WTC11 (cell line): ENCODE data around the gene FKBP10.

ENCODE experiments used
- CREB1 ChIP-seq: sonication (generic); formaldehyde crosslinking; IDR thresholded peaks from 2 replicates; pipeline ENCODE4 v1.8.0; 2023; ENCODE audit warnings: mild to moderate bottlenecking, missing genetic modification reagents
- HMGXB4 ChIP-seq: sonication (generic); formaldehyde crosslinking; IDR thresholded peaks from 2 replicates; pipeline ENCODE4 v1.8.1; 2023; ENCODE audit warnings: mild to moderate bottlenecking, moderate library complexity, missing genetic modification reagents
- MAX ChIP-seq: sonication (generic); formaldehyde crosslinking; IDR thresholded peaks from 2 replicates; pipeline ENCODE4 v1.8.0; 2022; ENCODE audit warnings: mild to moderate bottlenecking, missing genetic modification reagents
- NFYB ChIP-seq: sonication (generic); formaldehyde crosslinking; conservative IDR thresholded peaks from 2 replicates; pipeline ENCODE4 v1.8.0; 2022; ENCODE audit warnings: low read depth, missing genetic modification reagents
- PREB ChIP-seq: sonication (generic); formaldehyde crosslinking; IDR thresholded peaks from 2 replicates; pipeline ENCODE4 v1.8.1; 2022; ENCODE audit warnings: mild to moderate bottlenecking, missing genetic modification reagents, moderate library complexity, borderline replicate concordance
- SMAD3 ChIP-seq: sonication (generic); formaldehyde crosslinking; IDR thresholded peaks from 2 replicates; pipeline ENCODE4 v1.8.0; 2022; ENCODE audit warnings: missing genetic modification reagents, mild to moderate bottlenecking, borderline replicate concordance
- ZBTB21 ChIP-seq: sonication (generic); formaldehyde crosslinking; IDR thresholded peaks from 2 replicates; pipeline ENCODE4 v1.8.1; 2023; ENCODE audit warnings: mild to moderate bottlenecking, missing genetic modification reagents, borderline replicate concordance
- ZNF138 ChIP-seq: sonication (generic); formaldehyde crosslinking; conservative IDR thresholded peaks from 2 replicates; pipeline ENCODE4 v1.8.1; 2022; ENCODE audit warnings: mild to moderate bottlenecking, moderate library complexity, missing genetic modification reagents
- TF ChIP-seq, protein P1 (sequence below): fragments of 200-600 bp; IDR thresholded peaks from 2 replicates; pipeline ENCODE4 v1.8.0; 2022; ENCODE audit warnings: antibody characterized with exemption
- TF ChIP-seq, protein P2 (sequence below): sonication (generic); formaldehyde crosslinking; IDR thresholded peaks from 2 replicates; pipeline ENCODE4 v1.8.1; 2023; ENCODE audit warnings: mild to moderate bottlenecking, missing genetic modification reagents, moderate library complexity
- TF ChIP-seq, protein P3 (sequence below): sonication (generic); formaldehyde crosslinking; IDR thresholded peaks from 2 replicates; pipeline ENCODE4 v1.8.0; 2022; ENCODE audit warnings: mild to moderate bottlenecking, missing genetic modification reagents
- TF ChIP-seq, protein P4 (sequence below): sonication (generic); formaldehyde crosslinking; conservative IDR thresholded peaks from 2 replicates; pipeline ENCODE4 v1.8.1; 2023; ENCODE audit warnings: mild to moderate bottlenecking, low read depth, missing genetic modification reagents, moderate library complexity
- TF ChIP-seq, protein P5 (sequence below): sonication (generic); formaldehyde crosslinking; IDR thresholded peaks from 2 replicates; pipeline ENCODE4 v1.8.0; 2022; ENCODE audit warnings: mild to moderate bottlenecking, missing genetic modification reagents
- TF ChIP-seq, protein P6 (sequence below): sonication (generic); formaldehyde crosslinking; IDR thresholded peaks from 2 replicates; pipeline ENCODE4 v1.8.1; 2022; ENCODE audit warnings: missing genetic modification reagents, borderline replicate concordance

GRCh38 chr17:41810659-41811548 lies 1.9 kb upstream of the FKBP10 start:
- TF ChIP-seq, protein P1, sequence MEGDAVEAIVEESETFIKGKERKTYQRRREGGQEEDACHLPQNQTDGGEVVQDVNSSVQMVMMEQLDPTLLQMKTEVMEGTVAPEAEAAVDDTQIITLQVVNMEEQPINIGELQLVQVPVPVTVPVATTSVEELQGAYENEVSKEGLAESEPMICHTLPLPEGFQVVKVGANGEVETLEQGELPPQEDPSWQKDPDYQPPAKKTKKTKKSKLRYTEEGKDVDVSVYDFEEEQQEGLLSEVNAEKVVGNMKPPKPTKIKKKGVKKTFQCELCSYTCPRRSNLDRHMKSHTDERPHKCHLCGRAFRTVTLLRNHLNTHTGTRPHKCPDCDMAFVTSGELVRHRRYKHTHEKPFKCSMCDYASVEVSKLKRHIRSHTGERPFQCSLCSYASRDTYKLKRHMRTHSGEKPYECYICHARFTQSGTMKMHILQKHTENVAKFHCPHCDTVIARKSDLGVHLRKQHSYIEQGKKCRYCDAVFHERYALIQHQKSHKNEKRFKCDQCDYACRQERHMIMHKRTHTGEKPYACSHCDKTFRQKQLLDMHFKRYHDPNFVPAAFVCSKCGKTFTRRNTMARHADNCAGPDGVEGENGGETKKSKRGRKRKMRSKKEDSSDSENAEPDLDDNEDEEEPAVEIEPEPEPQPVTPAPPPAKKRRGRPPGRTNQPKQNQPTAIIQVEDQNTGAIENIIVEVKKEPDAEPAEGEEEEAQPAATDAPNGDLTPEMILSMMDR = no peak
- TF ChIP-seq, protein P2, sequence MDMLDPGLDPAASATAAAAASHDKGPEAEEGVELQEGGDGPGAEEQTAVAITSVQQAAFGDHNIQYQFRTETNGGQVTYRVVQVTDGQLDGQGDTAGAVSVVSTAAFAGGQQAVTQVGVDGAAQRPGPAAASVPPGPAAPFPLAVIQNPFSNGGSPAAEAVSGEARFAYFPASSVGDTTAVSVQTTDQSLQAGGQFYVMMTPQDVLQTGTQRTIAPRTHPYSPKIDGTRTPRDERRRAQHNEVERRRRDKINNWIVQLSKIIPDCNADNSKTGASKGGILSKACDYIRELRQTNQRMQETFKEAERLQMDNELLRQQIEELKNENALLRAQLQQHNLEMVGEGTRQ (CRISPR knock-in tag) = no peak
- TF ChIP-seq, protein P3, sequence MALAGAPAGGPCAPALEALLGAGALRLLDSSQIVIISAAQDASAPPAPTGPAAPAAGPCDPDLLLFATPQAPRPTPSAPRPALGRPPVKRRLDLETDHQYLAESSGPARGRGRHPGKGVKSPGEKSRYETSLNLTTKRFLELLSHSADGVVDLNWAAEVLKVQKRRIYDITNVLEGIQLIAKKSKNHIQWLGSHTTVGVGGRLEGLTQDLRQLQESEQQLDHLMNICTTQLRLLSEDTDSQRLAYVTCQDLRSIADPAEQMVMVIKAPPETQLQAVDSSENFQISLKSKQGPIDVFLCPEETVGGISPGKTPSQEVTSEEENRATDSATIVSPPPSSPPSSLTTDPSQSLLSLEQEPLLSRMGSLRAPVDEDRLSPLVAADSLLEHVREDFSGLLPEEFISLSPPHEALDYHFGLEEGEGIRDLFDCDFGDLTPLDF (CRISPR knock-in tag) = no peak
- TF ChIP-seq CREB1 (CRISPR knock-in tag) (no peak; the same call in 1 of the 2 replicates), ZBTB21 (CRISPR knock-in tag) (no peak), ZNF138 (CRISPR knock-in tag) (no peak), NFYB (CRISPR knock-in tag) (no peak), MAX (CRISPR knock-in tag) (peak; percentile 69), SMAD3 (no peak), HMGXB4 (CRISPR knock-in tag) (no peak), PREB (CRISPR knock-in tag) (no peak)
- TF ChIP-seq, protein P4, sequence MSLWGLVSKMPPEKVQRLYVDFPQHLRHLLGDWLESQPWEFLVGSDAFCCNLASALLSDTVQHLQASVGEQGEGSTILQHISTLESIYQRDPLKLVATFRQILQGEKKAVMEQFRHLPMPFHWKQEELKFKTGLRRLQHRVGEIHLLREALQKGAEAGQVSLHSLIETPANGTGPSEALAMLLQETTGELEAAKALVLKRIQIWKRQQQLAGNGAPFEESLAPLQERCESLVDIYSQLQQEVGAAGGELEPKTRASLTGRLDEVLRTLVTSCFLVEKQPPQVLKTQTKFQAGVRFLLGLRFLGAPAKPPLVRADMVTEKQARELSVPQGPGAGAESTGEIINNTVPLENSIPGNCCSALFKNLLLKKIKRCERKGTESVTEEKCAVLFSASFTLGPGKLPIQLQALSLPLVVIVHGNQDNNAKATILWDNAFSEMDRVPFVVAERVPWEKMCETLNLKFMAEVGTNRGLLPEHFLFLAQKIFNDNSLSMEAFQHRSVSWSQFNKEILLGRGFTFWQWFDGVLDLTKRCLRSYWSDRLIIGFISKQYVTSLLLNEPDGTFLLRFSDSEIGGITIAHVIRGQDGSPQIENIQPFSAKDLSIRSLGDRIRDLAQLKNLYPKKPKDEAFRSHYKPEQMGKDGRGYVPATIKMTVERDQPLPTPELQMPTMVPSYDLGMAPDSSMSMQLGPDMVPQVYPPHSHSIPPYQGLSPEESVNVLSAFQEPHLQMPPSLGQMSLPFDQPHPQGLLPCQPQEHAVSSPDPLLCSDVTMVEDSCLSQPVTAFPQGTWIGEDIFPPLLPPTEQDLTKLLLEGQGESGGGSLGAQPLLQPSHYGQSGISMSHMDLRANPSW (CRISPR knock-in tag) = no peak
- TF ChIP-seq, protein P5, sequence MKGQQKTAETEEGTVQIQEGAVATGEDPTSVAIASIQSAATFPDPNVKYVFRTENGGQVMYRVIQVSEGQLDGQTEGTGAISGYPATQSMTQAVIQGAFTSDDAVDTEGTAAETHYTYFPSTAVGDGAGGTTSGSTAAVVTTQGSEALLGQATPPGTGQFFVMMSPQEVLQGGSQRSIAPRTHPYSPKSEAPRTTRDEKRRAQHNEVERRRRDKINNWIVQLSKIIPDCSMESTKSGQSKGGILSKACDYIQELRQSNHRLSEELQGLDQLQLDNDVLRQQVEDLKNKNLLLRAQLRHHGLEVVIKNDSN = no peak
- TF ChIP-seq, protein P6, sequence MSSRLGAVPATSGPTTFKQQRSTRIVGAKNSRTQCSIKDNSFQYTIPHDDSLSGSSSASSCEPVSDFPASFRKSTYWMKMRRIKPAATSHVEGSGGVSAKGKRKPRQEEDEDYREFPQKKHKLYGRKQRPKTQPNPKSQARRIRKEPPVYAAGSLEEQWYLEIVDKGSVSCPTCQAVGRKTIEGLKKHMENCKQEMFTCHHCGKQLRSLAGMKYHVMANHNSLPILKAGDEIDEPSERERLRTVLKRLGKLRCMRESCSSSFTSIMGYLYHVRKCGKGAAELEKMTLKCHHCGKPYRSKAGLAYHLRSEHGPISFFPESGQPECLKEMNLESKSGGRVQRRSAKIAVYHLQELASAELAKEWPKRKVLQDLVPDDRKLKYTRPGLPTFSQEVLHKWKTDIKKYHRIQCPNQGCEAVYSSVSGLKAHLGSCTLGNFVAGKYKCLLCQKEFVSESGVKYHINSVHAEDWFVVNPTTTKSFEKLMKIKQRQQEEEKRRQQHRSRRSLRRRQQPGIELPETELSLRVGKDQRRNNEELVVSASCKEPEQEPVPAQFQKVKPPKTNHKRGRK (CRISPR knock-in tag) = no peak
